ENCODE data around the gene SPC25.

The SPC25 gene

GRCh38 chr2:168849610-168850009 is 40.6 kb downstream of the SPC25 start:
- DNase-seq (ENCODE audit: low spot score) (no peak), FAIRE-seq (no peak)

DNA sequence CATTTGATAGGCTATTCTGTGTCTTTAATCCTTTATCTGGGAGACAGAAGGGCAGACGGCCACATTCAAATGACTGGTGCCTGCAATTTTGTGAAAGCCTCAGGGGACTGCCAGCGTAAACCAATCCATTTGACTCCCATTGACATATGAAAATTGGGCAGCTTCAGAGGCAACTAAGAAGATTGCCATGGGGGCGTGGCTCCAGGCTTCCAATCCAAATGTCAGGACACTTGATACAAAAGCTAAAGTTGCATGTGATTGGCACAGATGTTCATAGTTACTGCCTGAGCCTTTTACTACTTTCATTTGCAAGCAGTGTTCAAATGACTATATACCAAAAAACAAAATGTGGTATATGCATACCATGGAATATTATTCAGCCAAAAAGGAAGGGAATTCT is 42.0 kb downstream of the SPC25 start:
- FAIRE-seq (no peak), DNase-seq (ENCODE audit: low spot score) (no peak)

- no peak for DNase-seq (ENCODE audit: low spot score)
- no peak for FAIRE-seq
Observed at GRCh38 chr2:168843253-168843652, 47.0 kb downstream of the SPC25 start.

DNA sequence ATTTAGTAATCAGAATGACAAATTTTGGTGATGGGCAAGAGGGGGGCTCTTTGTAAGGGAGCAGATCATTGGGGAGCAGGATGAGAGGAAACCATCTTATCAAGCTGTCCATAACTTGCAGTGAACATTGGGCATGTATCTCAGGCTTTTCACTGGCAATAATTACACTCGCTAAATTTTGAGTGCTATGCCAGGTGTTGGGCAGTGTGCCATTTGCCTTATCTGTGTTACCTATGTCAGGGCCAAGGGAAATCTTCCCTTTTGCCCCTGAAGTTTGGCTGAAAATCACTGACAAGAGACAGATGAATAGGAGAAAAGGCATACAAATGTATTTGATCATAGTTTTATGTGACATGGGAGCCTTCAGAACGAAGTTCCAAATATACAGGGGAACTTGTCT is 48.8 kb downstream of the SPC25 start:
- no peak for DNase-seq (ENCODE audit: low spot score)
- no peak for FAIRE-seq

- FAIRE-seq (no peak), DNase-seq (ENCODE audit: low spot score) (no peak)
Observed at GRCh38 chr2:168835969-168836368, 54.3 kb downstream of the SPC25 start.

DNA sequence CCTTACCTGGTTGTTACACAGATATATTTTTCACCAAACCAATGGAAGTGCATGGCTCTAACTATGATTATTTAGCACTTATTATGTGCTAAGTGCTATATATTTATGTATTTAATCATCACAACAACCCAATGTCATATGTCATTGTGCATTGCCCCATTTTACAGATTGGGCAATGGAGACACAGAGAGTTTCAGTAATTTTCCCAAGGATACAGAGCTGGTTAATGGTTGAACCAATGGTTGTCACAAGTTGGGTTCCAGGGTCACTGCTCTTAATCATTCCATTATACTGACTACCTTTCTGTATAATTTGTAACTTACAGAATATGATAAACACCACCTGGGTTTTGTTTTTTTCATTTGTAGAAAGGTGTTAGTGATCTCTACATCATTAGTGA is 58.6 kb downstream of the SPC25 start:
- no peak for DNase-seq (ENCODE audit: low spot score)
- no peak for FAIRE-seq

DNA sequence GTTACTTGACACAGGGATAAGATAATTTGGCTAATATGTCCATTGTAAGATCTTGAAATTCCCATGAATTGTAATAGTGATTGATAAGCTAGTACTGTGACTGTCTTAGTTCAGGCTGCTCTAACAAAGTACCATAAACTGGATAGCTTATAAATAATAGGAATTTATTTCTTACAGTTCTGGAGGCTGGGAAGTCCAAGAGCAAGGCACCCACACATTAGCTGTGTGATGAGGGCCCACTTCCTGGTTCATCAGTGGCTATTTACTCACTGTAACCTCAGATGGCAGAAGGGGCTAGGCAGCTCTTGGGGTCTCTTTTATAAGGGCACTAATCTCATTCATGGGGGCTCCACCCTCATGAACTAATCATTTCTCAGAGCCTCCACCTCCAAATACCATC is 59.3 kb downstream of the SPC25 start:
- FAIRE-seq: no peak
- DNase-seq (ENCODE audit: low spot score): no peak

DNA sequence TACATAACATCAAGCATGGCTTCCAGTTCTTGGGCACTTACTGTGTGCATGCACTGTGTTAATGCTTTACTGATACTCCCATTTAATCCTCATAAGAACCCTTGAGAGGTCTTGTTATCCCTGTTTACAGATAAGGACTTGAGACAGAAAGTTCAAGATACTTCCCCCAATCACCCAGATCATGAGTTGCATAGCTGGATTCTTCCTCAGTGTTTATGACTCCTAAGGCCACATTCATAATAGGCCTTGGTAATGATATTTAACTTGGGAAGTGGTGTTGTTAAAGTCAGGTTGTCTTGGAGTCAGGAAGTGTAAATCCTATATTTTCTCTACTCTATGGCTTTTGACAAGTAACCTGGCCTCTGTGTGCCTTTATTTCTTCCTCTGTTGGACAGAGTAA is 65.1 kb downstream of the SPC25 start:
- DNase-seq (ENCODE audit: low spot score): no peak

DNA sequence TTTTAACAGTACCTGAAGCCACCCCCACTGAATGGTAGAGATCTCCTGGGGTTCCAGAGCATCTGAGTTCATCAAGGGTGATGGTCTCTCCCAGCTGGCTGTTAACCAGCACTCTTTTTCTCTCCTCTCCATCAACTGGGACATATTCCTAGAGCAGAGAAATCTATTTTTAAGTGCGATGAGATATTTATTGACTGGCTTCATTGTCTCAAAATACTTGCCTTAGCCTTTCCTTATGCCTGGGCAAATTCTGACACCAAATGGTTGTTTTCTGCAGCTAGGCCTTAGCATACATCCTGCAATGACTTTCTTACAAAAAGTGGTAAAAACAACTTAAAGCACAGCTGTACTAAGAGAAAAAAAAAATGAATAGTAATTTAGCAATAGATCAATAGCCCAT is 68.2 kb downstream of the SPC25 start:
- FAIRE-seq (no peak), DNase-seq (ENCODE audit: low spot score) (no peak)

More for the DNA sequence above, 65.1 kb downstream of the SPC25 start:
- FAIRE-seq: no peak

DNA sequence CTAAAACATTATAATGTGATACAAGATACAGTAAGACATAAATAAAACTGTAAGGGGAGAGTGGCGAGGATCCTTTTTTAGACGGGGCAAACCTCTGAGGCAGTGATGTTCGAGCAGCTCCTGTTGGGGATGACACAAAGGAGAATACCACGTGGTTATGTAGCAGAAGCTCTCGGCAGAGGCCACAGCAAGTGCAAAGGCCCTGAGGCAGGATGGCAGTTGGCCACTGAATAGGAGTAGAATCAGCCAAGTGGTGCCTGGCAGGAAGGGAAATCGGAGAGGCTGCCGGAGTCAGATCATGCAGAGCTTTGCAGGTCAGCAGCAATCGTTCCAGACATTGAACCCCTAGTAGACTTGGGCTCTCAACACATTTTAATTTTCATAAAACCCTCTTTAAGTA is 68.7 kb downstream of the SPC25 start:
- FAIRE-seq (no peak), DNase-seq (ENCODE audit: low spot score) (no peak)
